A673 (cell line): ENCODE data around the gene LTB4R.

Experiments
- CTCF ChIP-seq: fragments of 300-800, 200-600 bp; sonication (generic); conservative IDR thresholded peaks from 2 replicates; pipeline ENCODE4 v1.5.1; 2017; ENCODE audit warnings: low read depth, mild to moderate bottlenecking, antibody characterized with exemption, low read length, moderate library complexity, mixed read lengths
- EZH2 ChIP-seq: fragments of 200-600 bp; sonication (generic); IDR thresholded peaks from 2 replicates; pipeline ENCODE4 v1.6.1; 2017; ENCODE audit warnings: borderline replicate concordance, low read depth, mild to moderate bottlenecking, mixed read lengths, antibody characterized with exemption, low read length; ENCODE audit not compliant: poor library complexity, severe bottlenecking

GRCh38 chr14:24355009-24355408, 43.7 kb downstream of the LTB4R start:
- no peak for TF ChIP-seq CTCF
- TF ChIP-seq EZH2: no peak
